Omental fat pad (tissue), 4 donors: ENCODE measurements around the gene PPIE. TPM values are rescaled to one million over a fixed set of nuclear protein-coding genes. Genes with fewer than 3 reads are reported as not detected.

Experiments used
- ATAC-seq: fragments of 150-250 bp; one replicate; pipeline ENCODE4 v1.9.1; 2016; ENCODE audit warnings: mild to moderate bottlenecking, moderate library complexity; ENCODE audit not compliant: low FRiP score
- DNase-seq: peaks from one replicate; pipeline ENCODE4 v3.0.0-alpha.2; 2019; ENCODE audit warnings: low spot score
- CTCF ChIP-seq, 3 donors: fragments of 450-650 bp; IDR thresholded peaks; one replicate each; pipeline ENCODE4 v1.5.1; 2016 to 2017; ENCODE audit warnings: antibody characterized with exemption in 3 of 3, mild to moderate bottlenecking in 3 of 3, moderate library complexity in 2 of 3
- total RNA-seq, 4 donors: library from RNA; depleted of rRNA; stranded (reverse); fragments of >200 nt; gene quantifications; one replicate each; pipeline ENCODE4 v1.1.0, GENCODE V29; 2016

Gene PPIE
- total RNA-seq, 4 donors from 2014 or later: 22.7 to 39.6 (median 27.8) TPM

- TF ChIP-seq CTCF (IDR thresholded peaks at IDR 0.05): no peak
- ATAC-seq: peak; percentile 29
- no peak for DNase-seq
Observed at GRCh38 chr1:39692152-39693074, 46.3 kb upstream of the PPIE start.

GRCh38 chr1:39694026-39694425 lies 44.7 kb upstream of the PPIE start:
- ATAC-seq (no peak), DNase-seq (no peak)
- TF ChIP-seq CTCF (IDR thresholded peaks at IDR 0.05): no peak

GRCh38 chr1:39695016-39695415 lies 43.7 kb upstream of the PPIE start:
- DNase-seq: no peak
- TF ChIP-seq CTCF (IDR thresholded peaks at IDR 0.05): no peak

GRCh38 chr1:39696448-39696847 lies 42.2 kb upstream of the PPIE start:
- ATAC-seq: no peak
- TF ChIP-seq CTCF (IDR thresholded peaks at IDR 0.05): no peak
- no peak for DNase-seq

More at GRCh38 chr1:39695016-39695415, 43.7 kb upstream of the PPIE start:
- no peak for ATAC-seq

GRCh38 chr1:39698568-39698967 lies 40.1 kb upstream of the PPIE start:
- ATAC-seq (no peak), DNase-seq (no peak)
- TF ChIP-seq CTCF (IDR thresholded peaks at IDR 0.05): no peak

GRCh38 chr1:39699419-39699818 lies 39.3 kb upstream of the PPIE start:
- no peak for ATAC-seq
- no peak for TF ChIP-seq CTCF (IDR thresholded peaks at IDR 0.05)
- no peak for DNase-seq

- DNase-seq (no peak), ATAC-seq (no peak)
- no peak for TF ChIP-seq CTCF (IDR thresholded peaks at IDR 0.05)
Observed at GRCh38 chr1:39700348-39700747, 38.3 kb upstream of the PPIE start.
